ENCODE measurements around the gene CRYL1.

Gene CRYL1

GRCh38 chr13:20466371-20466770 is 59.3 kb downstream of the CRYL1 start:
- no peak overlapping the region for H3K4me3 ChIP-seq (replicated peaks; ENCODE audit: low read depth, low read length)
- TF ChIP-seq, protein P1, sequence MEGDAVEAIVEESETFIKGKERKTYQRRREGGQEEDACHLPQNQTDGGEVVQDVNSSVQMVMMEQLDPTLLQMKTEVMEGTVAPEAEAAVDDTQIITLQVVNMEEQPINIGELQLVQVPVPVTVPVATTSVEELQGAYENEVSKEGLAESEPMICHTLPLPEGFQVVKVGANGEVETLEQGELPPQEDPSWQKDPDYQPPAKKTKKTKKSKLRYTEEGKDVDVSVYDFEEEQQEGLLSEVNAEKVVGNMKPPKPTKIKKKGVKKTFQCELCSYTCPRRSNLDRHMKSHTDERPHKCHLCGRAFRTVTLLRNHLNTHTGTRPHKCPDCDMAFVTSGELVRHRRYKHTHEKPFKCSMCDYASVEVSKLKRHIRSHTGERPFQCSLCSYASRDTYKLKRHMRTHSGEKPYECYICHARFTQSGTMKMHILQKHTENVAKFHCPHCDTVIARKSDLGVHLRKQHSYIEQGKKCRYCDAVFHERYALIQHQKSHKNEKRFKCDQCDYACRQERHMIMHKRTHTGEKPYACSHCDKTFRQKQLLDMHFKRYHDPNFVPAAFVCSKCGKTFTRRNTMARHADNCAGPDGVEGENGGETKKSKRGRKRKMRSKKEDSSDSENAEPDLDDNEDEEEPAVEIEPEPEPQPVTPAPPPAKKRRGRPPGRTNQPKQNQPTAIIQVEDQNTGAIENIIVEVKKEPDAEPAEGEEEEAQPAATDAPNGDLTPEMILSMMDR (IDR thresholded peaks at IDR 0.05; ENCODE audit: low read length, missing control alignments): no peak
- DNase-seq (ENCODE audit: low read depth): no peak

- peak; percentile 27 for DNase-seq (ENCODE audit: low read depth)
- TF ChIP-seq, protein P1 (IDR thresholded peaks at IDR 0.05; ENCODE audit: low read length, missing control alignments): no peak
- no peak overlapping the region for H3K4me3 ChIP-seq (replicated peaks; ENCODE audit: low read depth, low read length)
These were observed 60.3 kb downstream of the CRYL1 start for GRCh38 chr13:20465218-20465879.

DNA sequence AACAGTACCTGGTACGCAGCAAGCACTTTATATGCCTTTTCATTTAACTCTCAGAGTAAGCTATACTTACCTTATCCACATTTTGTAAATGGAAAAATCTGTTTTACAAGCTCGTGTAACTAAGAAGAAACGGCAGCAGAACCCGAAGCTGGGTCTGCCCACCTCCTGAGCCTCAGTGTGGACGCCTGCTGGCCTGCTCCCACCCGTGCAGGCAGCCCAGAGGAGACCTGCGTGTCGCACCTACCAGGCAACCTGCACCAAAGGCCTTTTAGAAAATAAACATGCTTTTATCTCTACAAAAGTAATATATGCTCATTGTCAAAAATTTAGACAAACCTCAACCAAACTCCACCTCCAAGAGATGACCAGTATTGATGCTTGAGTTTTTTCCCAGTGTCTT is 62.7 kb downstream of the CRYL1 start:
- DNase-seq (ENCODE audit: low read depth): no peak
- H3K4me3 ChIP-seq (replicated peaks; ENCODE audit: low read depth, low read length): no peak overlapping the region
- TF ChIP-seq, protein P1 (IDR thresholded peaks at IDR 0.05; ENCODE audit: low read length, missing control alignments): no peak

DNA sequence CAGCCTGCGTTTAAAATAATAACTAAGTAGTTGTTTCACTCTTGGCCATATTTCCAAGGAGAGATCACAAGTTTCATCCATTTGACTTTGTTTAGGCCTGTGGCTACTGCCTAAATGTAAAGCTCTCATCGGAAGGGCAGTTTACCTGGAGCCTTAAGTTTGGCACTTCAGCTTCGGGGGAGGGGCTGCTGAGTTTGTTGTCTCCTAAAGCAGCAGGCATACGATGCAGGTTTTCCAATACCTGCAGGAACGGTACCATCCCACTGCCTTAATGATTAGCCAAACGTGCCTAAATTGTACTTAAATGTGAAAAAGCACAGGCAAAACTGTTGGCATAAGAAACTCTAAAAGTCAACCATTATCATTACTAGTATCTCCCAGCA is 63.1 kb downstream of the CRYL1 start:
- TF ChIP-seq, protein P1 (IDR thresholded peaks at IDR 0.05; ENCODE audit: low read length, missing control alignments): no peak

DNA sequence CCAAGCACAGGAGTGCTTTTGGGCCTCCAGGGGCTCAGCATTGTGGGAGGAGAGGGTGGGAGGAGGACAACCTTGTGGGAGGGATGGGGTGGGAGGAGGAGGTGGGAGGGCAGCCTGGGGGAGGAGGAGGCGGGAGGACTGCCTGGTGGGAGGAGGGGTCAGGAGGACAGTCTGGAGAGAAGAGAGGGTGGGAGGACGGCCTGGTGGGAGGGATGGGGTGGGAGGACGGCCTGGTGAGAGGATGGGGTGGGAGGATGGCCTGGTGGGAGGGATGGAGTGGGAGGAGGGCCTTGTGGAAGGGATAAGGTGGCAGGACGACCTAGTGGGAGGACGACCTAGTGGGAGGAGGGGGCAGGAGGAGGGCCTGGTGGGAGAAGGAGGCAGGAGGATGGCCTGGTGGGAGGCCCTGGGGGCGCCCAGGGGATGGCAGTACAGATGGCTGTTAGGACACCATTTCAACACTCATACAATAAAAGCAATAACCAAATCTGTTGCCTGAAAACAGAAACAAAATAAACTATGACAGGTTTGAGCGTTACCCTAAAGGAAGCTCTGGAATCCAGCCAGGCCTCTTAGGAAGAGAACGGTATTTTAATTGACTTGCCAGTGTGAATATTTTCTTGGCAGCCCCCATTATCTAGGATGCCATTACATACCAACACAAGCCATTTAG is 63.7 kb downstream of the CRYL1 start:
- peak; percentile 8 for DNase-seq (ENCODE audit: low read depth)
- TF ChIP-seq, protein P1 (IDR thresholded peaks at IDR 0.05; ENCODE audit: low read length, missing control alignments): no peak

More for the DNA sequence above, 63.1 kb downstream of the CRYL1 start:
- no peak overlapping the region for H3K4me3 ChIP-seq (replicated peaks; ENCODE audit: low read depth, low read length)
- no peak for DNase-seq (ENCODE audit: low read depth)

DNA sequence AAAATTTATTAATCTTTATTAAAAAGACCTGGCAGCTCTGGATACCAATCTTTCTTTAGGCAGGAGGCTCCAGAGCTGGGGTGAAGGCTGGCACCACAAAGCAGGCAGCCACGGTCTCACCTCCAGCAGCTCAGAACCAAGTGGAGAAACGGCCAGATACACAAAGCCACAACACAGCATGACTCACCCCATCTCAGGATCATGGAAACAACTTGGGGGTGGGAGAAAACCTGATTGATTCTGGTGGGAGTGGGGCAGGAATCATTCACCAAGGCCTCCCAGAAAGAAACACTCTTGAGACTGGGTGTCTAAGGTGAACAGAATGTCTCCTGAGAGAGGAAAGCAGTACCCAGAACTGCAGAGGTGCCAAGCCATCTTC is 64.2 kb downstream of the CRYL1 start:
- peak; percentile 28 for DNase-seq (ENCODE audit: low read depth)
- TF ChIP-seq, protein P1 (IDR thresholded peaks at IDR 0.05; ENCODE audit: low read length, missing control alignments): no peak
- H3K4me3 ChIP-seq (replicated peaks; ENCODE audit: low read depth, low read length): no peak overlapping the region

More for the DNA sequence above, 63.7 kb downstream of the CRYL1 start:
- H3K4me3 ChIP-seq (replicated peaks; ENCODE audit: low read depth, low read length): no peak overlapping the region

All from fibroblast of pulmonary artery (primary cell).